SK-N-SH treated with all-trans-retinoic acid at 6 μM for 48 hours (cell line): ENCODE measurements around the gene LUC7L3.

ENCODE experiments used
- ATAC-seq: fragments of 200-7000 bp; cut with Tn5 transposase; 3 replicates; pipeline ENCODE4 v1.9.1; 2020; ENCODE audit warnings: mild to moderate bottlenecking, moderate library complexity
- ARNTL ChIP-seq: fragments of 450-650 bp; formaldehyde crosslinking; IDR thresholded peaks from 2 replicates; pipeline ENCODE4 v1.5.0; 2020; ENCODE audit warnings: low read depth, mild to moderate bottlenecking, moderate library complexity, borderline replicate concordance
- GLIS3 ChIP-seq: fragments of 250-450 bp; sonication (Bioruptor Pico); IDR thresholded peaks from 2 replicates; pipeline ENCODE4 v1.5.0; 2020; ENCODE audit warnings: mild to moderate bottlenecking, moderate library complexity
- ISL1 ChIP-seq: fragments of 250-450 bp; sonication (Bioruptor Pico); IDR thresholded peaks from 2 replicates; pipeline ENCODE4 v2.1.2; 2022; ENCODE audit warnings: mild to moderate bottlenecking, moderate library complexity
- OSR1 ChIP-seq: fragments of 250-450 bp; sonication (Bioruptor Pico); IDR thresholded peaks from 2 replicates; pipeline ENCODE4 v1.8.0; 2022; ENCODE audit warnings: moderate library complexity, mild to moderate bottlenecking, inconsistent platforms
- PATZ1 ChIP-seq: fragments of 250-450 bp; sonication (Bioruptor Pico); IDR thresholded peaks from 2 replicates; pipeline ENCODE4 v1.8.0; 2020; ENCODE audit warnings: mild to moderate bottlenecking, moderate library complexity, borderline replicate concordance
- POU6F1 ChIP-seq: fragments of 250-450 bp; sonication (Bioruptor Pico); IDR thresholded peaks from 2 replicates; pipeline ENCODE4 v1.8.0; 2021; ENCODE audit warnings: low read depth, mild to moderate bottlenecking, moderate library complexity, borderline replicate concordance
- PPARA ChIP-seq: fragments of 250-450 bp; sonication (Bioruptor Pico); IDR thresholded peaks from 2 replicates; pipeline ENCODE4 v1.5.0; 2020; ENCODE audit warnings: mild to moderate bottlenecking, borderline replicate concordance
- SNAI2 ChIP-seq: fragments of 250-450 bp; sonication (Bioruptor Pico); IDR thresholded peaks from 2 replicates; pipeline ENCODE4 v1.5.0; 2020; ENCODE audit warnings: mild to moderate bottlenecking, moderate library complexity
- TCF4 ChIP-seq: fragments of 250-450 bp; sonication (Bioruptor Pico); IDR thresholded peaks from 2 replicates; pipeline ENCODE4 v1.8.0; 2021; ENCODE audit warnings: mild to moderate bottlenecking, moderate library complexity, borderline replicate concordance
- TOX ChIP-seq: fragments of 250-450 bp; sonication (Bioruptor Pico); IDR thresholded peaks from 2 replicates; pipeline ENCODE4 v1.8.0; 2021; ENCODE audit warnings: mild to moderate bottlenecking, moderate library complexity, borderline replicate concordance
- ZC3H10 ChIP-seq: fragments of 250-450 bp; sonication (Bioruptor Pico); IDR thresholded peaks from 2 replicates; pipeline ENCODE4 v1.5.1; 2021; ENCODE audit warnings: mild to moderate bottlenecking, moderate library complexity
- ZFP3 ChIP-seq: fragments of 250-450 bp; sonication (Bioruptor Pico); IDR thresholded peaks from 2 replicates; pipeline ENCODE4 v1.5.0; 2020; ENCODE audit warnings: mild to moderate bottlenecking, moderate library complexity
- ZFP30 ChIP-seq: fragments of 450-650 bp; formaldehyde crosslinking; IDR thresholded peaks from 2 replicates; pipeline ENCODE4 v1.5.0; 2022; ENCODE audit warnings: mild to moderate bottlenecking, moderate library complexity
- ZNF70 ChIP-seq: fragments of 450-650 bp; formaldehyde crosslinking; IDR thresholded peaks from 2 replicates; pipeline ENCODE4 v1.5.0; 2020; ENCODE audit warnings: mild to moderate bottlenecking, moderate library complexity
- ZNF8 ChIP-seq: fragments of 450-650 bp; formaldehyde crosslinking; IDR thresholded peaks from 2 replicates; pipeline ENCODE4 v1.5.0; 2020; ENCODE audit warnings: mild to moderate bottlenecking, moderate library complexity
- TF ChIP-seq, protein P1 (sequence below): fragments of 250-450 bp; sonication (Bioruptor Pico); IDR thresholded peaks from 2 replicates; pipeline ENCODE4 v1.5.1; 2021; ENCODE audit warnings: mild to moderate bottlenecking, moderate library complexity
- TF ChIP-seq, protein P2 (sequence below): fragments of 250-450 bp; sonication (Bioruptor Pico); IDR thresholded peaks from 2 replicates; pipeline ENCODE4 v1.5.1; 2020; ENCODE audit warnings: low read depth, mild to moderate bottlenecking, moderate library complexity
- TF ChIP-seq, protein P3 (sequence below): fragments of 250-450 bp; sonication (Bioruptor Pico); IDR thresholded peaks from 2 replicates; pipeline ENCODE4 v1.5.0; 2020; ENCODE audit warnings: mild to moderate bottlenecking, moderate library complexity

Gene LUC7L3

DNA sequence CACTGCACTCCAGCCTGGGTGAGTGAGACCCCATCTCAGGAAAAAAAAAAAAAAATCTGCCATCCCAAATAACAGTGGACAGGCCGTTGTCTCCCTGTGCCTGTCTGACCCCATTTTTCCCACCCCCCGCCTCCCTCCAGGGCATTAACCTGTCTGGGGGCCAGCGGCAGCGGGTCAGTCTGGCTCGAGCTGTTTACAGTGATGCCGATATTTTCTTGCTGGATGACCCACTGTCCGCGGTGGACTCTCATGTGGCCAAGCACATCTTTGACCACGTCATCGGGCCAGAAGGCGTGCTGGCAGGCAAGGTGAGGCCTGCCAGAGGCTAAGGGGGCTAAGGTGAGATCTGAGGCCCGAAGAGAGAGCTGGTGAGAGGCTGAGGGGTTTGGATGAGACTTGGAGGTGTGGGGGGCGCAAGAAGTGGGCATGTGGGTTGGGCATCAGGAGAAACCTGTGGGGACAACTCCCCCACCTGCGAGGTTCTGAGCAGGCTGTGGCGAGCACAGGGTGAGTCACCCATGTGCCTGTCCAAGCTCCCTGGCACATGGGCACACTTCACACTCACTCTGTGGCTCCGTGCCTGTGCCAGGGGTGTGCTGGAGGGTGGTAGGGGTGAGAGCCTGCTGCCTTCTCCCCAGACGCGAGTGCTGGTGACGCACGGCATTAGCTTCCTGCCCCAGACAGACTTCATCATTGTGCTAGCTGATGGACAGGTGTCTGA, 46.4 kb upstream of the LUC7L3 start:
- ATAC-seq = peak; percentile 22
- TF ChIP-seq ZFP3 (CRISPR knock-in tag) (0 out of 2 replicates have a peak, but pooled peaks have one; percentile 12), ZFP30 (CRISPR knock-in tag) (no peak)

GRCh38 chr17:50675190-50675589, 44.2 kb upstream of the LUC7L3 start:
- TF ChIP-seq, protein P1, sequence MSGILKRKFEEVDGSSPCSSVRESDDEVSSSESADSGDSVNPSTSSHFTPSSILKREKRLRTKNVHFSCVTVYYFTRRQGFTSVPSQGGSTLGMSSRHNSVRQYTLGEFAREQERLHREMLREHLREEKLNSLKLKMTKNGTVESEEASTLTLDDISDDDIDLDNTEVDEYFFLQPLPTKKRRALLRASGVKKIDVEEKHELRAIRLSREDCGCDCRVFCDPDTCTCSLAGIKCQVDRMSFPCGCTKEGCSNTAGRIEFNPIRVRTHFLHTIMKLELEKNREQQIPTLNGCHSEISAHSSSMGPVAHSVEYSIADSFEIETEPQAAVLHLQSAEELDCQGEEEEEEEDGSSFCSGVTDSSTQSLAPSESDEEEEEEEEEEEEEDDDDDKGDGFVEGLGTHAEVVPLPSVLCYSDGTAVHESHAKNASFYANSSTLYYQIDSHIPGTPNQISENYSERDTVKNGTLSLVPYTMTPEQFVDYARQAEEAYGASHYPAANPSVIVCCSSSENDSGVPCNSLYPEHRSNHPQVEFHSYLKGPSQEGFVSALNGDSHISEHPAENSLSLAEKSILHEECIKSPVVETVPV = no peak
- no peak for TF ChIP-seq ZNF70 (CRISPR knock-in tag)
- no peak for TF ChIP-seq GLIS3 (CRISPR knock-in tag)
- no peak for ATAC-seq

DNA sequence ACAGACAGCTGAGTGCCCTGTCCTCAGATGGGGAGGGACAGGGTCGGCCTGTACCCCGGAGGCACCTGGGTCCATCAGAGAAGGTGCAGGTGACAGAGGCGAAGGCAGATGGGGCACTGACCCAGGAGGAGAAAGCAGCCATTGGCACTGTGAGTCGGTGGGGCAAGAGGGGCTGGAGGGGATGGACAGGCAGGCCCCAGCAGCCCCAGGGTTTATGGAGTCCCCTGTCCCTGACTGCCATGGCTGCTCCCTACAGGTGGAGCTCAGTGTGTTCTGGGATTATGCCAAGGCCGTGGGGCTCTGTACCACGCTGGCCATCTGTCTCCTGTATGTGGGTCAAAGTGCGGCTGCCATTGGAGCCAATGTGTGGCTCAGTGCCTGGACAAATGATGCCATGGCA, 43.8 kb upstream of the LUC7L3 start:
- TF ChIP-seq ZFP3 (CRISPR knock-in tag) (no peak), PATZ1 (CRISPR knock-in tag) (no peak), TOX (CRISPR knock-in tag) (no peak), SNAI2 (CRISPR knock-in tag) (no peak), ZNF8 (no peak), ZC3H10 (CRISPR knock-in tag) (no peak), OSR1 (CRISPR knock-in tag) (no peak), ZNF70 (CRISPR knock-in tag) (no peak), TCF4 (CRISPR knock-in tag) (no peak), ARNTL (CRISPR knock-in tag) (no peak), POU6F1 (CRISPR knock-in tag) (no peak), PPARA (CRISPR knock-in tag) (no peak)
- TF ChIP-seq, protein P2, sequence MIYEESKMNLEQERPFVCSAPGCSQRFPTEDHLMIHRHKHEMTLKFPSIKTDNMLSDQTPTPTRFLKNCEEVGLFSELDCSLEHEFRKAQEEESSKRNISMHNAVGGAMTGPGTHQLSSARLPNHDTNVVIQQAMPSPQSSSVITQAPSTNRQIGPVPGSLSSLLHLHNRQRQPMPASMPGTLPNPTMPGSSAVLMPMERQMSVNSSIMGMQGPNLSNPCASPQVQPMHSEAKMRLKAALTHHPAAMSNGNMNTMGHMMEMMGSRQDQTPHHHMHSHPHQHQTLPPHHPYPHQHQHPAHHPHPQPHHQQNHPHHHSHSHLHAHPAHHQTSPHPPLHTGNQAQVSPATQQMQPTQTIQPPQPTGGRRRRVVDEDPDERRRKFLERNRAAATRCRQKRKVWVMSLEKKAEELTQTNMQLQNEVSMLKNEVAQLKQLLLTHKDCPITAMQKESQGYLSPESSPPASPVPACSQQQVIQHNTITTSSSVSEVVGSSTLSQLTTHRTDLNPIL (CRISPR knock-in tag) = no peak
- no peak for ATAC-seq

GRCh38 chr17:50676065-50676975, 43.1 kb upstream of the LUC7L3 start:
- no peak for ATAC-seq
- no peak for TF ChIP-seq GLIS3 (CRISPR knock-in tag)
- TF ChIP-seq ZNF8 = no peak
- no peak for TF ChIP-seq ISL1 (CRISPR knock-in tag)
- no peak for TF ChIP-seq POU6F1 (CRISPR knock-in tag)
- no peak for TF ChIP-seq ZNF70 (CRISPR knock-in tag)
- TF ChIP-seq, protein P2 (CRISPR knock-in tag) = no peak
- TF ChIP-seq, protein P3, sequence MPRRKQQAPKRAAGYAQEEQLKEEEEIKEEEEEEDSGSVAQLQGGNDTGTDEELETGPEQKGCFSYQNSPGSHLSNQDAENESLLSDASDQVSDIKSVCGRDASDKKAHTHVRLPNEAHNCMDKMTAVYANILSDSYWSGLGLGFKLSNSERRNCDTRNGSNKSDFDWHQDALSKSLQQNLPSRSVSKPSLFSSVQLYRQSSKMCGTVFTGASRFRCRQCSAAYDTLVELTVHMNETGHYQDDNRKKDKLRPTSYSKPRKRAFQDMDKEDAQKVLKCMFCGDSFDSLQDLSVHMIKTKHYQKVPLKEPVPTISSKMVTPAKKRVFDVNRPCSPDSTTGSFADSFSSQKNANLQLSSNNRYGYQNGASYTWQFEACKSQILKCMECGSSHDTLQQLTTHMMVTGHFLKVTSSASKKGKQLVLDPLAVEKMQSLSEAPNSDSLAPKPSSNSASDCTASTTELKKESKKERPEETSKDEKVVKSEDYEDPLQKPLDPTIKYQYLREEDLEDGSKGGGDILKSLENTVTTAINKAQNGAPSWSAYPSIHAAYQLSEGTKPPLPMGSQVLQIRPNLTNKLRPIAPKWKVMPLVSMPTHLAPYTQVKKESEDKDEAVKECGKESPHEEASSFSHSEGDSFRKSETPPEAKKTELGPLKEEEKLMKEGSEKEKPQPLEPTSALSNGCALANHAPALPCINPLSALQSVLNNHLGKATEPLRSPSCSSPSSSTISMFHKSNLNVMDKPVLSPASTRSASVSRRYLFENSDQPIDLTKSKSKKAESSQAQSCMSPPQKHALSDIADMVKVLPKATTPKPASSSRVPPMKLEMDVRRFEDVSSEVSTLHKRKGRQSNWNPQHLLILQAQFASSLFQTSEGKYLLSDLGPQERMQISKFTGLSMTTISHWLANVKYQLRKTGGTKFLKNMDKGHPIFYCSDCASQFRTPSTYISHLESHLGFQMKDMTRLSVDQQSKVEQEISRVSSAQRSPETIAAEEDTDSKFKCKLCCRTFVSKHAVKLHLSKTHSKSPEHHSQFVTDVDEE = no peak
- no peak for TF ChIP-seq ZFP30 (CRISPR knock-in tag)
- TF ChIP-seq, protein P1 = no peak
- TF ChIP-seq ZFP3 (CRISPR knock-in tag) = no peak
- TF ChIP-seq, all 23 proteins: peak for 0
